Nephron progenitor cell (in vitro differentiated cells): ENCODE results near the gene PKMYT1.
A peak's percentile ranks its signal among the peaks of the same experiment; 100 is the strongest.

Source experiments
- DNase-seq: peaks from one replicate; pipeline ENCODE4 v3.0.0; 2021
- H3K27ac Mint-ChIP-seq: 2 replicates; pipeline ENCODE4 v1.8.0; 2021; ENCODE audit warnings: mild to moderate bottlenecking, moderate library complexity, mixed read lengths
- H3K27me3 Mint-ChIP-seq: 2 replicates; pipeline ENCODE4 v1.8.0; 2021; ENCODE audit warnings: mild to moderate bottlenecking, low read depth, mixed read lengths; ENCODE audit not compliant: poor library complexity
- H3K36me3 Mint-ChIP-seq: 2 replicates; pipeline ENCODE4 v1.8.0; 2021; ENCODE audit warnings: low read depth, mixed read lengths
- H3K4me1 Mint-ChIP-seq: 2 replicates; pipeline ENCODE4 v1.8.0; 2021; ENCODE audit warnings: mixed read lengths
- H3K4me3 Mint-ChIP-seq: 2 replicates; pipeline ENCODE4 v1.8.0; 2021; ENCODE audit warnings: mild to moderate bottlenecking, moderate library complexity, mixed read lengths
- H3K9me3 Mint-ChIP-seq: 2 replicates; pipeline ENCODE4 v1.8.0; 2021; ENCODE audit warnings: mild to moderate bottlenecking, moderate library complexity, mixed read lengths
- TF ChIP-seq, protein P1 (sequence below): fragments of 200-600 bp; sonication (generic); IDR thresholded peaks from 2 replicates; pipeline ENCODE4 v1.5.0; 2021; ENCODE audit warnings: antibody characterized with exemption

Gene PKMYT1

DNA sequence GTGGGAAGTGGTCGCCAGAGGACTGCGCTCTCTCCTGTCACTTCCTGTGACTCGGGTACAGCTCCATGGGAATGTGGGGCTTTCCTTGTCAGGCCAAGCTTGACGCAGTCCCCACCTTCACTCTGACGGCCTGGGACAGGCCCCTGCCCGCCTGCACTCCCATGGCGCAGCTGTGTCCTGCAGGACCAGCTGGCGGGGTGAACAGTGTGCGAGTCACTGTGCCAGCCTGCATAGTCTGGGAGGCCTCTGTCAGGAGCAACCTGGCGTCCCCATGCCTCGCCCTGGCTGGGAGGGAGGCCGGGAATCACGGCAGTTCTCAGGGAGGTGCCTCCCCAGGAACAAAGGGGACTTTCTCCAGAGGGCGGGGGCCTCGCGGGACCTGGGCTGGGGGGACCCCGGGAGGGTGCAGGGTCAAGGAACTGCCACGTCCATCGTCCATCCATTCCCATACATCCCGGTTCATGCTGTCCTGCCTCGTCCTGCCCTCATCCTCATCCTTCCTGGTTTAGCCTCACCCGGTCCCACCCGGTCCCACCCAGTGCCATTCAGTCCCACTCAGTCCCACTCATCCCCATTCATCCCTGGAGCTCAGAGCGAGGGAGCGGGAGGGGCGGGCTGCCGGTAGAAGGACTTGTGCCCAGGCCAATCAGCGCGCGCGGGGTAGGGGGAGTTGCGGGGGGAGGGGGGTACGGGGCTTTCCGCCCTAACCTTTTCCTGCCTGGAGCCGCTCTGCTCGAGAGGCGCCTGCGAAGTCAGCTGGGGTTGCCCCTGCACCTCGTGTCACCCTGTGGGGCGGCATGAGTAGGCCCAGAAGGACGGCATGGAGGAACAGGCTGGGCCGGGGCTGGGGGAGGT is 55.1 kb downstream of the PKMYT1 start:
- Mint-ChIP-seq H3K4me1 (peaks cover 11% of the 10 kb centered on the region), H3K27me3 (peaks cover 11% of the 10 kb centered on the region), H3K27ac (no peak overlapping the region), H3K9me3 (no peaks in the 10 kb centered on the region), H3K36me3 (peaks cover 12% of the 10 kb centered on the region), H3K4me3 (peak overlapping the region; percentile 2)
- DNase-seq: peak; percentile 66
- TF ChIP-seq, protein P1, sequence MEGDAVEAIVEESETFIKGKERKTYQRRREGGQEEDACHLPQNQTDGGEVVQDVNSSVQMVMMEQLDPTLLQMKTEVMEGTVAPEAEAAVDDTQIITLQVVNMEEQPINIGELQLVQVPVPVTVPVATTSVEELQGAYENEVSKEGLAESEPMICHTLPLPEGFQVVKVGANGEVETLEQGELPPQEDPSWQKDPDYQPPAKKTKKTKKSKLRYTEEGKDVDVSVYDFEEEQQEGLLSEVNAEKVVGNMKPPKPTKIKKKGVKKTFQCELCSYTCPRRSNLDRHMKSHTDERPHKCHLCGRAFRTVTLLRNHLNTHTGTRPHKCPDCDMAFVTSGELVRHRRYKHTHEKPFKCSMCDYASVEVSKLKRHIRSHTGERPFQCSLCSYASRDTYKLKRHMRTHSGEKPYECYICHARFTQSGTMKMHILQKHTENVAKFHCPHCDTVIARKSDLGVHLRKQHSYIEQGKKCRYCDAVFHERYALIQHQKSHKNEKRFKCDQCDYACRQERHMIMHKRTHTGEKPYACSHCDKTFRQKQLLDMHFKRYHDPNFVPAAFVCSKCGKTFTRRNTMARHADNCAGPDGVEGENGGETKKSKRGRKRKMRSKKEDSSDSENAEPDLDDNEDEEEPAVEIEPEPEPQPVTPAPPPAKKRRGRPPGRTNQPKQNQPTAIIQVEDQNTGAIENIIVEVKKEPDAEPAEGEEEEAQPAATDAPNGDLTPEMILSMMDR: no peak

DNA sequence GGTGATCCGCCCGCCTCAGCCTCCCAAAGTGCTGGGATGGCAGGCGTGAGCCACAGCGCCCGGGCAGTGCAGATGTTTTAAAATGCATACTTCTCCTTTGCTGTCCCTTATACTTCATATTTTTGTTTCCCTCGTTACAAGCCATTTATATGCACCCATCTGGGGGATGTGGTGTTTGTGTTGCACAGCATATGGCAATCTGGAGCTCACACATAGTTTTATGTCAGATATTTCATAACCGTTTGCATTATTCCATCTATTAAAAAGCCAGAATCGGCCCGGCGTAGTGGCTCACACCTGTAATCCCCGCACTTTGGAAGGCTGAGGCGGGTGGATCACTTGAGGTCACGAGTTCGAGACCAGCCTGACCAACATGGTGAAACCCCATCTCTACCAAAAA is 56.8 kb downstream of the PKMYT1 start:
- Mint-ChIP-seq H3K4me3 (no peak overlapping the region), H3K27me3 (peaks cover 14% of the 10 kb centered on the region), H3K9me3 (no peaks in the 10 kb centered on the region), H3K27ac (no peak overlapping the region), H3K36me3 (peaks cover 22% of the 10 kb centered on the region), H3K4me1 (peaks cover 16% of the 10 kb centered on the region)
- no peak for DNase-seq
- TF ChIP-seq, protein P1: no peak
